Spinal cord (tissue), 10 donors: ENCODE data around the gene YY1. TPM values are rescaled to one million over a fixed set of nuclear protein-coding genes. Genes with fewer than 3 reads are reported as not detected.
"Not testable (repeated sequence)": the region's sequence is repeated elsewhere in the genome, so short reads cannot be mapped to it uniquely, and the experiment has no call there.

Experiments
- DNase-seq, 6 donors: peaks; one replicate each; pipeline versions ENCODE4 v3.0.0 to v3.0.0-alpha.2; 2013 to 2015; ENCODE audit warnings: low spot score in 6 of 6, low read depth in 4 of 6
- H3K27ac ChIP-seq: one replicate; pipeline ENCODE4 v1.5.1; 2013; ENCODE audit warnings: low read depth, low read length, control low read depth
- H3K27me3 ChIP-seq: one replicate; pipeline ENCODE4 v1.6.1; 2013; ENCODE audit warnings: low read length; ENCODE audit not compliant: control insufficient read depth, insufficient read depth
- H3K36me3 ChIP-seq: one replicate; pipeline ENCODE4 v1.6.1; 2013; ENCODE audit warnings: low read length; ENCODE audit not compliant: control insufficient read depth, insufficient read depth
- H3K4me1 ChIP-seq: one replicate; pipeline ENCODE4 v1.6.1; 2013; ENCODE audit warnings: low read length; ENCODE audit not compliant: control insufficient read depth, insufficient read depth
- H3K4me3 ChIP-seq: one replicate; pipeline ENCODE4 v1.5.1; 2013; ENCODE audit warnings: low read depth, low read length, control low read depth
- H3K9me3 ChIP-seq: one replicate; pipeline ENCODE4 v1.6.1; 2013; ENCODE audit warnings: low read length; ENCODE audit not compliant: control insufficient read depth, insufficient read depth
- WGBS: methylation state at CpG from one replicate; pipeline ENCODE4 v1.1.5; 2013; ENCODE audit warnings: missing lambda C conversion rate; ENCODE audit not compliant: insufficient coverage; 5-methylcytosine and 5-hydroxymethylcytosine counted together
- polyA plus RNA-seq, 2 donors: library from polyadenylated mRNA; unstranded; fragments of 120-200 nt; gene quantifications; one replicate each; pipeline ENCODE4 v1.2.1, GENCODE V29; 2013; ENCODE audit not compliant: insufficient read length in 2 of 2
- total RNA-seq, 2 donors: library from RNA; depleted of rRNA in 1 of 2; stranded (reverse); fragments of 120-200 nt in 1 of 2; fragments of >200 nt in 1 of 2; gene quantifications; one replicate each; pipeline versions ENCODE4 v1.2.3 to v1.2.4, GENCODE V29; 2013 to 2014
- donor health status: healthy.

Gene YY1
- total and polyA plus RNA-seq, 4 donors = 55.0 to 83.7 (median 67.1) TPM

GRCh38 chr14:100201701-100202100, 37.2 kb upstream of the YY1 start:
- 93% methylated on average over 2 of the region's 5 CpGs for WGBS
- DNase-seq = no peak
- Histone ChIP-seq H3K27me3 (no peaks in the 10 kb centered on the region), H3K27ac (no peak overlapping the region), H3K36me3 (peaks cover 10% of the 10 kb centered on the region), H3K9me3 (no peaks in the 10 kb centered on the region), H3K4me1 (no peaks in the 10 kb centered on the region), H3K4me3 (no peak overlapping the region)

GRCh38 chr14:100202712-100203111, 36.2 kb upstream of the YY1 start:
- H3K36me3 ChIP-seq = peaks cover 16% of the 10 kb centered on the region
- H3K27ac ChIP-seq = no peak overlapping the region
- H3K4me3 ChIP-seq = no peak overlapping the region
- H3K4me1 ChIP-seq = no peaks in the 10 kb centered on the region
- WGBS = 84% methylated on average over 3 of the region's 4 CpGs
- no peak for DNase-seq
- no peaks in the 10 kb centered on the region for H3K9me3 ChIP-seq
- H3K27me3 ChIP-seq = no peaks in the 10 kb centered on the region

- H3K9me3 ChIP-seq = no peaks in the 10 kb centered on the region
- peaks cover 18% of the 10 kb centered on the region for H3K36me3 ChIP-seq
- no peaks in the 10 kb centered on the region for H3K27me3 ChIP-seq
- no peak overlapping the region for H3K27ac ChIP-seq
- DNase-seq = no peak
- H3K4me3 ChIP-seq = no peak overlapping the region
- WGBS = 100% methylated on average over 2 of the region's 4 CpGs
- no peaks in the 10 kb centered on the region for H3K4me1 ChIP-seq
These were observed 35.8 kb upstream of the YY1 start for GRCh38 chr14:100203146-100203545.

- Histone ChIP-seq H3K27ac (no peak overlapping the region), H3K4me1 (no peaks in the 10 kb centered on the region), H3K9me3 (no peaks in the 10 kb centered on the region), H3K4me3 (no peak overlapping the region), H3K36me3 (peaks cover 21% of the 10 kb centered on the region), H3K27me3 (no peaks in the 10 kb centered on the region)
- DNase-seq = no peak
- WGBS = 85% methylated on average over 2 of the region's 4 CpGs
These were observed 34.7 kb upstream of the YY1 start for GRCh38 chr14:100203962-100204834.

- H3K4me1 ChIP-seq, H3K4me3 ChIP-seq, H3K27me3 ChIP-seq, H3K27ac ChIP-seq, H3K9me3 ChIP-seq, DNase-seq: not testable (repeated sequence)
- 100% methylated on average over 1 of the region's 7 CpGs for WGBS
- peaks cover 21% of the 10 kb centered on the region for H3K36me3 ChIP-seq
These were observed 34.1 kb upstream of the YY1 start for GRCh38 chr14:100204835-100205167.

GRCh38 chr14:100207588-100207987, 31.4 kb upstream of the YY1 start:
- H3K27ac ChIP-seq, DNase-seq, H3K4me3 ChIP-seq, H3K4me1 ChIP-seq, H3K27me3 ChIP-seq, H3K9me3 ChIP-seq: not testable (repeated sequence)
- WGBS = 93% methylated on average over 6 of the region's 10 CpGs
- H3K36me3 ChIP-seq = peaks cover 25% of the 10 kb centered on the region

- not testable (repeated sequence) for H3K9me3 ChIP-seq, H3K27ac ChIP-seq, DNase-seq, H3K4me1 ChIP-seq, H3K4me3 ChIP-seq, H3K27me3 ChIP-seq
- WGBS = 97% methylated on average over 33 of the region's 33 CpGs
- H3K36me3 ChIP-seq = peaks cover 25% of the 10 kb centered on the region
These were observed 30.8 kb upstream of the YY1 start for GRCh38 chr14:100208136-100208535.

GRCh38 chr14:100211366-100211765, 27.6 kb upstream of the YY1 start:
- Histone ChIP-seq H3K27ac (no peak overlapping the region), H3K4me3 (no peak overlapping the region), H3K9me3 (no peaks in the 10 kb centered on the region), H3K27me3 (no peaks in the 10 kb centered on the region), H3K36me3 (peaks cover 17% of the 10 kb centered on the region), H3K4me1 (peaks cover 12% of the 10 kb centered on the region)
- 90% methylated on average over 9 of the region's 9 CpGs for WGBS
- no peak for DNase-seq

- no peak for DNase-seq
- Histone ChIP-seq H3K4me3 (no peak overlapping the region), H3K27ac (no peak overlapping the region), H3K9me3 (no peaks in the 10 kb centered on the region), H3K4me1 (peaks cover 12% of the 10 kb centered on the region), H3K27me3 (no peaks in the 10 kb centered on the region), H3K36me3 (peaks cover 14% of the 10 kb centered on the region)
- WGBS = 96% methylated on average over 5 of the region's 7 CpGs
These were observed 27.1 kb upstream of the YY1 start for GRCh38 chr14:100211893-100212292.
